Muscle of back (tissue), 11 donors: ENCODE measurements around the gene FAT1. TPM values are rescaled to one million over a fixed set of nuclear protein-coding genes. Genes with fewer than 3 reads are reported as not detected.
"Not testable (repeated sequence)": the region's sequence is repeated elsewhere in the genome, so short reads cannot be mapped to it uniquely, and the experiment has no call there.

Experiments used
- DNase-seq, 3 donors: peaks; one replicate each; pipeline versions ENCODE4 v3.0.0 to v3.0.0-alpha.2; 2013
- polyA plus RNA-seq, 10 donors: library from polyadenylated mRNA; unstranded; fragments of 120-200 nt; gene quantifications; one replicate each; pipeline ENCODE4 v1.2.1, GENCODE V29; 2013; ENCODE audit not compliant: insufficient read length in 10 of 10

The FAT1 gene
- polyA plus RNA-seq, 10 donors = 70.6 to 132 (median 103) TPM

GRCh38 chr4:186756550-186756949 is 32.9 kb upstream of the FAT1 start:
- not testable (repeated sequence) for DNase-seq

GRCh38 chr4:186755550-186756519 is 32.2 kb upstream of the FAT1 start:
- no peak for DNase-seq

- no peak for DNase-seq
Measured at GRCh38 chr4:186754976-186755375, 31.3 kb upstream of the FAT1 start.

GRCh38 chr4:186752325-186752724 is 28.7 kb upstream of the FAT1 start:
- no peak for DNase-seq

- no peak for DNase-seq
Measured at GRCh38 chr4:186749611-186750281, 26.1 kb upstream of the FAT1 start.

- DNase-seq = no peak
Measured at GRCh38 chr4:186746581-186746980, 22.9 kb upstream of the FAT1 start.

- peak in 1 of 3 donors; percentile 58 for DNase-seq
Measured at GRCh38 chr4:186743261-186743660, 19.6 kb upstream of the FAT1 start.

GRCh38 chr4:186740822-186741221 is 17.2 kb upstream of the FAT1 start:
- DNase-seq = no peak

GRCh38 chr4:186739802-186740434 is 16.3 kb upstream of the FAT1 start:
- peak in 1 of 3 donors; percentile 16 for DNase-seq

GRCh38 chr4:186739317-186739716 is 15.7 kb upstream of the FAT1 start:
- no peak for DNase-seq

GRCh38 chr4:186738421-186738820 is 14.8 kb upstream of the FAT1 start:
- peak in 1 of 3 donors; percentile 27 for DNase-seq

- no peak for DNase-seq
Measured at GRCh38 chr4:186737427-186737826, 13.8 kb upstream of the FAT1 start.

- DNase-seq = no peak
Measured at GRCh38 chr4:186736466-186736865, 12.8 kb upstream of the FAT1 start.

- DNase-seq = no peak
Measured at GRCh38 chr4:186734251-186734650, 10.6 kb upstream of the FAT1 start.

GRCh38 chr4:186733778-186734177 is 10.1 kb upstream of the FAT1 start:
- DNase-seq = peak in 1 of 3 donors; percentile 12

- DNase-seq = no peak
Measured at GRCh38 chr4:186730621-186731020, 7.0 kb upstream of the FAT1 start.

- no peak for DNase-seq
Measured at GRCh38 chr4:186729856-186730255, 6.2 kb upstream of the FAT1 start.

- no peak for DNase-seq
Measured at GRCh38 chr4:186728631-186729271, 5.1 kb upstream of the FAT1 start.

- no peak for DNase-seq
Measured at GRCh38 chr4:186727977-186728519, 4.4 kb upstream of the FAT1 start.

GRCh38 chr4:186727169-186727976 is 3.7 kb upstream of the FAT1 start:
- peak in 1 of 3 donors; percentile 37 for DNase-seq
